Measurements from ENCODE around the gene ZCRB1. TPM values are rescaled to one million over a fixed set of nuclear protein-coding genes. Genes with fewer than 3 reads are reported as not detected.

The ZCRB1 gene
- total RNA-seq, 1 experiment from 2014 or later: 68.1 TPM

GRCh38 chr12:42281278-42281677 is 44.6 kb downstream of the ZCRB1 start:
- Histone ChIP-seq H3K4me3 (replicated peaks in 1 of 2; ENCODE audit: low read depth in 1 of 2, low read length in 2 of 2) (no peak overlapping the region), H3K9me3 (ENCODE audit: control insufficient read depth in 1 of 2, insufficient read depth in 1 of 2, low read depth in 1 of 2, low read length in 2 of 2) (no peaks in the 10 kb centered on the region), H3K4me2 (ENCODE audit: low read length) (no peak overlapping the region), H3K27ac (ENCODE audit: low read depth, low read length) (no peak overlapping the region), H3K36me3 (ENCODE audit: control insufficient read depth in 1 of 2, insufficient read depth in 2 of 2, low read length in 2 of 2) (no peaks in the 10 kb centered on the region), H3K9me2 (ENCODE audit: insufficient read depth) (no peaks in the 10 kb centered on the region), H3K4me1 (ENCODE audit: control insufficient read depth in 1 of 2, insufficient read depth in 2 of 2, low read length in 2 of 2) (no peaks in the 10 kb centered on the region), H2AFZ (ENCODE audit: low read depth, low read length, poor library complexity, severe bottlenecking) (no peak overlapping the region), H3K9ac (ENCODE audit: low read length) (no peak overlapping the region), H3K27me3 (ENCODE audit: insufficient read depth, low read length) (no peaks in the 10 kb centered on the region), H3K79me2 (ENCODE audit: insufficient read depth, low read length) (no peaks in the 10 kb centered on the region), H4K20me1 (ENCODE audit: insufficient read depth) (no peaks in the 10 kb centered on the region)
- ChIA-PET RAD21 (ENCODE audit: low non-redundant PET in 1 of 2, low total read pairs in 2 of 2, uncharacterized antibody in 2 of 2, unreplicated experiment in 2 of 2) (no interaction called here), CTCF (no interaction called here), POLR2A (no interaction called here)
- DNase-seq (ENCODE audit: low read depth, low spot score) (no peak), ATAC-seq (no peak)
- BruUV-seq (replicated peaks): no TSS peak
- intact Hi-C loops (cut with micrococcal nuclease): no loop called here
- no peak for TF ChIP-seq POLR2A (IDR thresholded peaks at IDR 0.05; ENCODE audit: borderline replicate concordance, extremely low read depth, insufficient read depth, insufficient read length)
- TF ChIP-seq EGR1 (IDR thresholded peaks at IDR 0.05; ENCODE audit: low read depth): no peak
- TF ChIP-seq ZBTB33 (IDR thresholded peaks at IDR 0.05; ENCODE audit: extremely low read depth, insufficient replicate concordance, low read length): no peak
- no peak for TF ChIP-seq RAD21 (IDR thresholded peaks at IDR 0.05; ENCODE audit: low read depth)

- ChIA-PET POLR2A (no interaction called here), RAD21 (ENCODE audit: low non-redundant PET in 1 of 2, low total read pairs in 2 of 2, uncharacterized antibody in 2 of 2, unreplicated experiment in 2 of 2) (no interaction called here), CTCF (no interaction called here)
- Histone ChIP-seq H3K36me3 (ENCODE audit: control insufficient read depth in 1 of 2, insufficient read depth in 2 of 2, low read length in 2 of 2) (no peaks in the 10 kb centered on the region), H3K4me2 (ENCODE audit: low read length) (no peak overlapping the region), H3K9me3 (ENCODE audit: control insufficient read depth in 1 of 2, insufficient read depth in 1 of 2, low read depth in 1 of 2, low read length in 2 of 2) (no peaks in the 10 kb centered on the region), H3K4me1 (ENCODE audit: control insufficient read depth in 1 of 2, insufficient read depth in 2 of 2, low read length in 2 of 2) (no peaks in the 10 kb centered on the region), H3K79me2 (ENCODE audit: insufficient read depth, low read length) (no peaks in the 10 kb centered on the region), H3K9ac (ENCODE audit: low read length) (no peak overlapping the region), H3K9me2 (ENCODE audit: insufficient read depth) (no peaks in the 10 kb centered on the region), H3K27me3 (ENCODE audit: insufficient read depth, low read length) (no peaks in the 10 kb centered on the region), H3K27ac (ENCODE audit: low read depth, low read length) (no peak overlapping the region), H3K4me3 (replicated peaks in 1 of 2; ENCODE audit: low read depth in 1 of 2, low read length in 2 of 2) (no peak overlapping the region), H2AFZ (ENCODE audit: low read depth, low read length, poor library complexity, severe bottlenecking) (no peak overlapping the region), H4K20me1 (ENCODE audit: insufficient read depth) (no peaks in the 10 kb centered on the region)
- DNase-seq (ENCODE audit: low read depth, low spot score): no peak
- intact Hi-C loops (cut with micrococcal nuclease): loop anchor here (5.0 kb wide), 1 partner anchor 289 kb away; no protein-coding TSS in a partner anchor
- no peak for ATAC-seq
- BruUV-seq (replicated peaks): no TSS peak
- no peak for TF ChIP-seq TCF7L2 (IDR thresholded peaks at IDR 0.05; ENCODE audit: borderline replicate concordance, extremely low read depth, insufficient read depth, insufficient read length)
- no peak for TF ChIP-seq MAX (IDR thresholded peaks at IDR 0.05)
- no peak for TF ChIP-seq ZFX (IDR thresholded peaks at IDR 0.05)
- TF ChIP-seq EGR1 (IDR thresholded peaks at IDR 0.05; ENCODE audit: low read depth): no peak
- TF ChIP-seq SRF (IDR thresholded peaks at IDR 0.05; ENCODE audit: low read depth): no peak
- no peak for TF ChIP-seq ZNF274 (IDR thresholded peaks at IDR 0.05; ENCODE audit: low read depth, low read length)
- TF ChIP-seq CTCF (IDR thresholded peaks at IDR 0.05 in 2 of 3, conservative IDR thresholded peaks at IDR 0.05 in 1 of 3; ENCODE audit: borderline replicate concordance in 1 of 3, insufficient read depth in 1 of 3, low read depth in 2 of 3, low read length in 2 of 3): no peak
- no peak for TF ChIP-seq POLR2AphosphoS5 (IDR thresholded peaks at IDR 0.05; ENCODE audit: low read depth, low read length)
- TF ChIP-seq REST (IDR thresholded peaks at IDR 0.05; ENCODE audit: low read depth): no peak
- TF ChIP-seq CBX3 (IDR thresholded peaks at IDR 0.05; ENCODE audit: low read depth): no peak
- TF ChIP-seq EZH2 (IDR thresholded peaks at IDR 0.05): no peak
Observed at GRCh38 chr12:42278128-42278510, 47.8 kb downstream of the ZCRB1 start.
